HepG2 (cell line): ENCODE results near the gene UBE2S. TPM values are rescaled to one million over a fixed set of nuclear protein-coding genes. Genes with fewer than 3 reads are reported as not detected.
A peak's percentile ranks its signal among the peaks of the same experiment; 100 is the strongest.

Source experiments
- ATF1 ChIP-seq: IDR thresholded peaks from 2 replicates; pipeline ENCODE4 v1.6.1; 2016; ENCODE audit warnings: mild to moderate bottlenecking, control low read depth
- ATF3 ChIP-seq: sonication (generic); formaldehyde crosslinking; IDR thresholded peaks from 2 replicates; pipeline ENCODE4 v1.4.0; 2020; ENCODE audit warnings: missing genetic modification reagents
- CEBPZ ChIP-seq: IDR thresholded peaks from 2 replicates; pipeline ENCODE4 v1.6.1; 2012; ENCODE audit warnings: low read length, improper control_type of control experiment
- ETS1 ChIP-seq: sonication (generic); formaldehyde crosslinking; IDR thresholded peaks from 2 replicates; pipeline ENCODE4 v1.4.0; 2020; ENCODE audit warnings: missing genetic modification reagents
- FOXK2 ChIP-seq: fragments of 450-650 bp; IDR thresholded peaks from 2 replicates; pipeline ENCODE4 v1.6.1; 2016
- HNRNPUL1 ChIP-seq: fragments of 200-400 bp; formaldehyde crosslinking; IDR thresholded peaks from 2 replicates; pipeline ENCODE4 v1.6.1; 2017; ENCODE audit warnings: low read depth, mild to moderate bottlenecking, low read length, moderate library complexity
- IKZF1 ChIP-seq: fragments of 450-650 bp; IDR thresholded peaks from 2 replicates; pipeline ENCODE4 v1.7.1; 2016
- JARID2 ChIP-seq: sonication (generic); formaldehyde crosslinking; IDR thresholded peaks from 2 replicates; pipeline ENCODE4 v1.8.1; 2023; ENCODE audit warnings: missing genetic modification reagents, inconsistent platforms; ENCODE audit not compliant: insufficient replicate concordance
- NFE2L2 ChIP-seq: fragments of 150-350 bp; IDR thresholded peaks from 2 replicates; pipeline ENCODE4 v1.6.1; 2014; ENCODE audit warnings: low read length
- RAD21 ChIP-seq: fragments of 450-650 bp; formaldehyde crosslinking; IDR thresholded peaks from 2 replicates; pipeline ENCODE4 v1.5.0; 2020; ENCODE audit warnings: mild to moderate bottlenecking
- RFXAP ChIP-seq: sonication (generic); formaldehyde crosslinking; IDR thresholded peaks from 2 replicates; pipeline ENCODE4 v1.4.0; 2020; ENCODE audit warnings: missing genetic modification reagents, borderline replicate concordance
- SRY ChIP-seq: sonication (generic); formaldehyde crosslinking; IDR thresholded peaks from 2 replicates; pipeline ENCODE4 v1.8.0; 2022; ENCODE audit warnings: mild to moderate bottlenecking, missing genetic modification reagents
- SSRP1 ChIP-seq: IDR thresholded peaks from 2 replicates; pipeline ENCODE4 v1.6.1; 2016; ENCODE audit warnings: control low read depth
- TBL1XR1 ChIP-seq: fragments of 150-350 bp; IDR thresholded peaks from 2 replicates; pipeline ENCODE4 v1.6.1; 2014; ENCODE audit warnings: borderline replicate concordance, low read length; ENCODE audit not compliant: partially characterized antibody
- YY1 ChIP-seq: IDR thresholded peaks from 2 replicates; pipeline ENCODE4 v1.6.1; 2011; ENCODE audit warnings: low read length, low read depth, moderate library complexity, mild to moderate bottlenecking; ENCODE audit not compliant: insufficient read depth, insufficient replicate concordance
- ZFY ChIP-seq: sonication (generic); formaldehyde crosslinking; IDR thresholded peaks from 2 replicates; pipeline ENCODE4 v1.4.0; 2020; ENCODE audit warnings: missing genetic modification reagents
- ZHX1 ChIP-seq: sonication (generic); formaldehyde crosslinking; IDR thresholded peaks from 2 replicates; pipeline ENCODE4 v1.8.1; 2022; ENCODE audit warnings: low read depth, mild to moderate bottlenecking, missing genetic modification reagents
- ZKSCAN1 ChIP-seq: fragments of 150-350 bp; IDR thresholded peaks from 2 replicates; pipeline ENCODE4 v1.6.1; 2014; ENCODE audit warnings: low read length
- ZNF274 ChIP-seq: sonication (generic); formaldehyde crosslinking; IDR thresholded peaks from 2 replicates; pipeline ENCODE4 v1.5.1; 2020; ENCODE audit warnings: mild to moderate bottlenecking, missing genetic modification reagents
- ZNF354B ChIP-seq: sonication (generic); formaldehyde crosslinking; IDR thresholded peaks from 2 replicates; pipeline ENCODE4 v1.8.0; 2022; ENCODE audit warnings: mild to moderate bottlenecking, missing genetic modification reagents
- ZNF44 ChIP-seq: sonication (generic); formaldehyde crosslinking; IDR thresholded peaks from 2 replicates; pipeline ENCODE4 v1.5.1; 2020; ENCODE audit warnings: mild to moderate bottlenecking, missing genetic modification reagents
- ZNF775 ChIP-seq: sonication (generic); formaldehyde crosslinking; IDR thresholded peaks from 2 replicates; pipeline ENCODE4 v1.4.0; 2020; ENCODE audit warnings: missing genetic modification reagents, mild to moderate bottlenecking, moderate library complexity, borderline replicate concordance
- polyA plus RNA-seq, 8 experiments: library from polyadenylated mRNA; depleted of rRNA in 3 of 8; stranded (reverse) in 7 of 8; unstranded in 1 of 8; fragments of >200 nt; fragmentation: Illumina TruSeq in 4 of 8; extraction: Trizol in 4 of 8; gene quantifications; 2 replicates each; pipeline versions ENCODE4 v1.2.1 to v1.2.3, GENCODE V29; 2011 to 2016; ENCODE audit warnings: low read depth in 4 of 8, missing spikeins in 1 of 8, mixed read lengths in 1 of 8; ENCODE audit not compliant: insufficient read depth in 1 of 8
- total RNA-seq, 5 experiments: library from RNA; depleted of rRNA; stranded (reverse); fragments of >200 nt; fragmentation: Illumina TruSeq; extraction: Trizol; gene quantifications; 2 replicates each; pipeline ENCODE4 v1.2.3, GENCODE V29; 2016; ENCODE audit warnings: low read depth in 1 of 5

The UBE2S gene
- total and polyA plus RNA-seq, 2 of the 13 experiments (the other 11 are each of a cell fraction or from before 2014, with no cell fraction given), result 32.2 to 39.3 TPM

GRCh38 chr19:55385724-55386492 is 21.7 kb downstream of the UBE2S start, which contains the start of gene RPL28 (continued):
- TF ChIP-seq CEBPZ (no peak), ATF1 (CRISPR knock-in tag) (peak; percentile 84), SSRP1 (CRISPR knock-in tag) (no peak), ZHX1 (CRISPR knock-in tag) (peak; percentile 76; the same call in 1 of the 2 replicates), TBL1XR1 (peak; percentile 16), ZNF775 (CRISPR knock-in tag) (no peak), RFXAP (CRISPR knock-in tag) (peak; percentile 32; the same call in 1 of the 2 replicates), JARID2 (CRISPR knock-in tag) (peak; percentile 38), ZNF354B (no peak), IKZF1 (no peak), ZNF44 (CRISPR knock-in tag) (no peak), HNRNPUL1 (no peak), ZNF274 (CRISPR knock-in tag) (peak; percentile 18; the same call in 1 of the 2 replicates), ATF3 (CRISPR knock-in tag) (peak; percentile 21; the same call in 1 of the 2 replicates), ZKSCAN1 (no peak), ZFY (CRISPR knock-in tag) (peak; percentile 85), FOXK2 (no peak), ETS1 (CRISPR knock-in tag) (no peak), RAD21 (CRISPR knock-in tag) (no peak), NFE2L2 (no peak), YY1 (peak; percentile 75), SRY (no peak; the same call in 1 of the 2 replicates)
